ENCODE measurements around the gene IL25.

- no peak for TF ChIP-seq CTCF (IDR thresholded peaks at IDR 0.05)
- no peak for TF ChIP-seq POLR2AphosphoS5 (IDR thresholded peaks at IDR 0.05; ENCODE audit: low read depth, low read length)
Observed at GRCh38 chr14:23413681-23414080, 41.1 kb downstream of the IL25 start.
